CD4-positive, alpha-beta T cell treated with Interleukin-6 for 4 hours (primary cell): ENCODE data around the gene RPRD1B.
A peak's percentile ranks its signal among the peaks of the same experiment; 100 is the strongest.
"Not testable (repeated sequence)": the region's sequence is repeated elsewhere in the genome, so short reads cannot be mapped to it uniquely, and the experiment has no call there.

Source experiments
- DNase-seq: peaks from one replicate; pipeline ENCODE4 v3.0.0-alpha.2; 2020; ENCODE audit warnings: mixed read lengths

The RPRD1B gene

DNA sequence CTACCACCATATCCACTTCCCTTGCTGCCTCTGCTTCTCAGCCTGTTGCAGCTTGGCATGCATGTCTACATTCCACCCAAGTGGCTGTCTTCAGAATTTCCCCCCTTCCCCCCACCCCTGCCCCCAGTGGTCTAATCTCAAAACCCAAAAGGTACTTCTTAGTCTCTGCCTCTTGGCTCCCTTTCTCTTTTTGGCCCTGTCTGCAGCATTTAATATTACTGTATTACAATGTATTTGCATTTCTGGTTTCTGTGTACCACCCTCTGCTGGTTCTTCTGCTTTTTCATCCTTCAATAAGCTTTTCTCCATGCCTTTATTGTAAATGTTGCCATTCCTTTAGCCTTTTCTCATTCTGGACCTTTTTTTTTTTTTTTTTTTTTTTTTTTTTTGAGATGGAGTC is 43.0 kb downstream of the RPRD1B start:
- no peak for DNase-seq

- no peak for DNase-seq
Measured at GRCh38 chr20:38078084-38078483, 44.5 kb downstream of the RPRD1B start.

DNA sequence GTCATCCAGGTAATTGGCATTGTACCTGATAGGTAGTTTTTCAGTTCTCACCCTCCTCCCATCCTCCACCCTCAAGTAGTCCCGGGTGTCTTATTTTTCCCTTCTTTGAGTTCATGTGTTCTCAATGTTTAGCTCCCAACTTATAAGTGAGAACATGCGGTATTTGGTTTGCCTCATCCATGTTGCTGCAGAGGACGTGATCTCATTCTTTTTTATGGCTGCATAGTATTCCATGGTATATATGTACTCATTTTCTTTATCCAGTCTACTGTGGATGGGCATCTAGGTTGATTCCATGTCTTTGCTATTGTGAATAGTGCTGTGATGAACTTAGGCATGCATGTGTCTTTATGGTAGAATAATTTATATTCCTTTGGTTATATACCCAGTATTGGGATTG is 45.8 kb downstream of the RPRD1B start:
- no peak for DNase-seq

GRCh38 chr20:38081575-38081974 is 48.0 kb downstream of the RPRD1B start:
- DNase-seq = no peak

- no peak for DNase-seq
Measured at GRCh38 chr20:38082894-38083293, 49.3 kb downstream of the RPRD1B start.

GRCh38 chr20:38083338-38084048 is 49.9 kb downstream of the RPRD1B start:
- DNase-seq = no peak

DNA sequence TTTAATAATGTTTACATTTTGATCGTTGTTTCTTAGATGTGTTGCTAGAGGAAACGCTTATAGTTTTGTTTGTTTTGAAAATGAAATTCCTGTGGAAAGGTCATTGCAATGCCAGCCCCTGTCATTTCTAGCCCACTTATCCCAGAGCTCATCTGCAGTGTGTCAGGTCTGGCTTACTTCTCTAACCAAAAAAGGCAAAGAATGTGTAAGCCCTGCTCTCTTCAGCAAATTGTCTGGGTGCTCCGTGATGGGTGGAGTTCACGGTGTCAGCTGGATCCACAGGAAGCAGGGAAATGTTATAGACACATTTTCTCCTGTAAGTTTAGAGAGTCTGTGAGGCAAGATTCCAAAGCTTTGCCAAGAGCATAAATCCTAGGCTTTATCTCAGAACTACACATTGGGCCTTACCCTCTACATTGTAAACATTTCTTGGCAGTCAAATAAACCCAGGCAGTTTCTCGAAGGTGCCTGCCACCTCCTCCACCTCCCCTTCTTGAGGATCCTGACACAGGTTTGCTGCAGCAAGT is 50.9 kb downstream of the RPRD1B start:
- no peak for DNase-seq

DNA sequence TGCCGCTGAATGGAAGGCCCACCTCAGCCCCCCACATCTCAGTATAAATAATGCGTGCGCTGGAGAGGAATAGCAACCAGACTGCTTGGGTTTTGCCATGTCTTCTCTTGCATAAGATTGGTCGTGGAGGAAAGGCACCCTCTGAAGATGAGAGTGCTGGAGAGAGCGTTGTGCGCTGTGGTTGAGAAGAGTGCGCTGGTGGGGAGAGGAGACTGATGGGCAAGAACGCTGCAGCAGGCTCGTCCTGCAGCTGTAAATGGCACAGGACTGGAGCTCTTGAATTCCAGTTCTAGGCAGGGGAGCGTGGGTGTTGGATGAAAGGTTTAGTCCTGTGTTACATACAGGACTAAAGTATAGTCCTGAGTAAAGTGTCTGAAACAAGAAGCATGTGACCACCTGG is 51.5 kb downstream of the RPRD1B start:
- DNase-seq = no peak

DNA sequence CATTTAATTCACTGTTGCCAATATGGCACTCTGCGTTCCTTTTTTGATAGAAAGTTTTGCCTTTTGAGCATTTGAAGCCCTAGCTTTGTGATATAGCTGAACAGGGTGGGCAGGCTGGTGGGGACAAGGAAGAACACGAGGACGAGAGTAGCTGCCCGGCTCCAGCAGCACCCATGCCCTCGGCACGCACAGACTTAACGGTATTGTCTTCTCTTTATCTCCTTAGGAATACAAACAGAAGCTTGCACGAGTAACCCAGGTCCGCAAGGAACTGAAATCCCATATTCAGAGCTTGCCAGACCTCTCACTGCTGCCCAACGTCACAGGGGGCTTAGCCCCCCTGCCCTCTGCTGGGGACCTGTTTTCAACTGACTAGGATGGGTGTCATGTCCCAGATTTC is 56.0 kb downstream of the RPRD1B start:
- DNase-seq = no peak

- DNase-seq = no peak
Measured at GRCh38 chr20:38090061-38090460, 56.5 kb downstream of the RPRD1B start.

DNA sequence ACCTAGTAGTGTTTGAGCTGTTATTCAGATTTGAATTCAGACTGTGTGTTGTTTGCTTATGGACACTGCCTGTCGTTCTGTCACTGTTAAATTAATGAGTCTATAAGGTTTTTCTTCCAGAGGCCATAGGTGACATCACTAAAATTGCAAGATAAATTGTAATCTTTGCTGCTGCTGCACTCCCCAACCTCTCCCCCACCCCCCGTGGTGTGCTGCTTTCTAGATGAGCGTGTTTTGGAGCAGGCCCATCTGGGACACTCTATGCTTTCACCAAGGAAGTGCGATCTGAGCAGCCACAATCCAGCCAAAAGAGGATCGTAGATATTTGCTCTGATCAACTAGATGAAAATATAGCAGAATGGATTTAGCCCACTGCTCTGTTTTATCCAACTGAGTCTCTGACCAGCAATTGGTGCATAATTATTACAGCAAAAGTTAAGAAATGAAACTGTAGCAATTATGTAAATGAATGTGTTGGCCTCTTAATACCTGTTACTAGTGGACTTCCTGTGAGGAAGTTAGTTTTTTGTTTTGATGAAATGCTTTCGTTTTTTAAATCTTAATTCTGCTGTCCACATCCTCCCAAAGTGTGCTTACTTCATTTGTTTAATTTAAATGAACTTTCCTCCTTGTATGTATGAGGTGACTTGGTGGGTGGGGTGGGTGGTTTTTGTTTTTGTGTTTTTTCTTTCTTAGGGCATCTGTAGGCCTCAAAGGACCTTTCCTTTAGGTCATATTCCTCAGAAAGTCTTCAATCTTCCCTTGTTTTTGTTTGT is 58.1 kb downstream of the RPRD1B start:
- DNase-seq = no peak

GRCh38 chr20:38092260-38092857 is 58.8 kb downstream of the RPRD1B start:
- no peak for DNase-seq

- no peak for DNase-seq
Measured at GRCh38 chr20:38092915-38093314, 59.4 kb downstream of the RPRD1B start.

GRCh38 chr20:38093641-38094077 is 60.1 kb downstream of the RPRD1B start:
- no peak for DNase-seq

DNA sequence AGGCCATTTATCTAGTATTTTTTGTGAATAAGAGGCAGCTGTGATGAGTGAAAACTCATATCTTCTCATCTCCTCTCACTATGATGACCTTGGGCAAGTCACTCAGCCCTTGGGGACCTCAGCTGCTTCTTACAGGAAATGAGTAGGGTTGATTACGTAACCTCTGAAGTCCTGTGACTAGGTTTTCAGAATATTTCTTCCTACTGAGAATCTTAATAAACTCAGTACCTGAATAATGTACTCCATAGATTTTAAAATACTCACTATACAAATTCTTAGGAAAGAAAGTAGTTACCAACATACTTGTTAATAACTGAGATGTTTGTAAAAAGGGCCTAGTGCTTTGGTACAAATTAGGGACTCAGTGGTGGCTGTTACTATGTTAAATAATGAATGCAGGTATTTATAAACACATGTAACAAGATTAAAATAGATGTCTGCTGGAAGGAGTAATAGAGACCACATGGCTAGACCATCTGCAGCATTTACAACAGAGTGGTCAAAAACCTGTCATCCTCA is 60.9 kb downstream of the RPRD1B start:
- DNase-seq = peak; percentile 38

GRCh38 chr20:38095017-38095686 is 61.6 kb downstream of the RPRD1B start:
- no peak for DNase-seq

DNA sequence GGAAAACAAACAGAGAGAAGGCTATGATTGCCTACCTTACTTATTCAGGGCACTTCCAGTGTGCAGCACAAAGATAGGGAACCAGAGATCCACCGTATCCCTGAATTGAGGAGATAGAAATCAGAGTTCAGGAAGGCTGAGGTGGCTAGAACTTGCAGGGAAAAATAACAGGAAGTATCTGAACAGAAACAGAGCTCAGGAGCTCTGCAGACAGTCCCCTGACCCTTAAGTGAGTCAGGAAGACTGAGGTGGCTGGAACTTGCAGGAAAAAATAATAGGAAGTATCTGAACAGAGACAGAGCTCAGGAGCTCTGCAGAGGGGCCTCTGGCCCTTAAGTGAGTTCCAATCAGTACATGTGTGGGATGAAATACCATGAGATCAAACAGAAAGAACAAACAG is 65.4 kb downstream of the RPRD1B start:
- no peak for DNase-seq

DNA sequence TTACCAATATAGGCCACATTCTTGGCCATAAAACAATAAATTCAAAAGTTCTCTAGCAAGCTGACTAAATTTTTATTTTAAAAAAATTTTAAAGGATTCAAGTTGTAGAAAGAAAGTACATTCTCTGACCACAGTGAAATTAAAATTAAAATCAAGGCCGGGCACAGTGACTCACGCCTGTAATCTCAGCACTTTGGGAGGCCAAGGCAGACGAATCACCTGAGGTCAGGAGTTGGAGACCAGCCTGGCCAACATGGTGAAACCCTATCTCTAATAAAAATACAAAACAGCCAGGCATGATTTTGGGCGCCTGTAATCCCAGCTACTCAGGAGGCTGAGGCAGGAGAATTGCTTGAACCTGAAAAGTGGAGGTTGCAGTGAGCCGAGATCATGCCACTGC is 68.7 kb downstream of the RPRD1B start:
- DNase-seq = not testable (repeated sequence)

DNA sequence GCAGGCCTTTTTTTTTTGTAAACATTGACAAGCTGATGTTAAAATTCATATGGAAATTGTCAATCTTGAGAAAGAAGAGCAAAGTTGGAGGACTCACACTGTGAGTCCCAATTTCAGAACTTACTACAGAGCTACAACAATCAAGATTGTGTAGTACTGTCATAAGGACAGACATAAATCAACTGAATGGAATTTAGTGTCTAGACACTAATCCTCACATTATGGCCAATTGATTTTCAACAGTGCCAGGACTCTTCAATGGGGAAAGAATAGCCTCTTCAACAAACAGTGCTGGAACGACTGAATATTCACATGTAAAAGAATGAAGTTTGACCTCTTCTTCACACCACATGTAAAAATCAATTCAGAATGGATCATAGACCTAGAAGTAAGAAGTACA is 70.7 kb downstream of the RPRD1B start:
- no peak for DNase-seq

- DNase-seq = no peak
Measured at GRCh38 chr20:38106461-38106860, 72.9 kb downstream of the RPRD1B start.

GRCh38 chr20:38107386-38107785 is 73.8 kb downstream of the RPRD1B start:
- DNase-seq = not testable (repeated sequence)

DNA sequence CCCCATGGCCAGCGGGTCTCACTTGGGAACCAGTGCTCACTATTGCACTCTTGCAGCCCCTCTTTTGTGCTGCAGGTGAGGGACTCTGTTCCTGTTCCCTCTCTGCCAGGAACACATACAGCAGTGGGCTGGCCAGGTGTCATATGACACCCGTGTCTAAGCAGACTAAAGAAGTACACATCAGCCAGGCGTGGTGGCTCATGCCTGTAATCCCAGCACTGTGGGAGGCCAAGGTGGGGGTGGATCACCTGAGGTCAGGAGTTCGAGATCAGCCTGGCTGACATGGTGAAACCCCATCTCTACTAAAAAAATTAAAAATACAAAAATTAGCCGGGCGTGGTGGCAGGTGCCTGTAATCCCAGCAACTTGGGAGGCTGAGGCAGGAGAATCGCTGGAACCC is 74.4 kb downstream of the RPRD1B start:
- not testable (repeated sequence) for DNase-seq

GRCh38 chr20:38108438-38108985 is 75.0 kb downstream of the RPRD1B start:
- DNase-seq = no peak
